Lower leg skin (tissue), 3 donors: ENCODE data around the gene RNF17.

Experiments used
- POLR2A ChIP-seq, 2 donors: fragments of 450-650 bp; IDR thresholded peaks; one replicate each; pipeline ENCODE4 v1.6.1; 2016 to 2017; ENCODE audit warnings: antibody characterized with exemption in 2 of 2, mild to moderate bottlenecking in 1 of 2, moderate library complexity in 1 of 2
- TF ChIP-seq, protein P1 (sequence below), 3 donors: fragments of 450-650 bp; IDR thresholded peaks; one replicate each; pipeline ENCODE4 v1.5.1; 2016; ENCODE audit warnings: antibody characterized with exemption in 3 of 3, mild to moderate bottlenecking in 3 of 3, moderate library complexity in 2 of 3

DNA sequence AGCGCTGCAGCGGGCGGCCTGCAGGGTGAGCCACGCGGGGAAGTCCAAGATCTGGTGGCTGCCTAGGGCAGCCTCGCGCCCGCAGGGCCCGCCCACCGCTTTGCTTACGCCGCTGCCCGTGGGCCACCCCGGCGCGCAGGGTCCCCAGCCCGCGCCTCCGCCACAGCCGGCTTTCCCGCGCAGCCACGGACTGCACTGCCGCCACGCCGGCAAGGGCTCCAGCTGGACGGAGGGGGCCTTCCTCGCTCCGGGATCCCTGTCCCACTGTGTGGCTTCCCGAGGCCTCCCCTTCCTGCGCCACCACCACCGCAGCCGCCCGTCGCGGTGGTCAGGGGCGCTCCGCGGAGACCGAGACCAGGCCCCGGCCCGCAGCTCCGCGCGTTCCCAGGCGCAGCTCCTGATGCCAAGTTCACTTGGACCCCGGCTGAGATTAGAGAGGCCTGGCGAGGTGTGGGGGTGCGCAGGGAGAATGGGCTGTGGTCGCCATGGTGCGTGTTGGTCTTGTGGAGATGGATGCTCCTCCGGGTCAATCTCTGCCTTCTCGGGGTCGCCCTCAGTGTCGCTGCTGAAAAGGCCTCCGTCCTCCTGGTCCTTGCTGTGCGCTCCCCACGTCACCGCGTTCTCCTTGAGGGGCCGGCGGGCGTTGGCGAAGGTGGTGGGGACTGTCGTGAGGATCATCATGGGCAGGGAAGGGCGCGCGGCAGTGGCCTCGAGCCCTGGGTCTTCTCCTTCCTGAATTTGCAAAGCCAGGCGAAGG, 17.9 kb upstream of the RNF17 start:
- TF ChIP-seq, protein P1, sequence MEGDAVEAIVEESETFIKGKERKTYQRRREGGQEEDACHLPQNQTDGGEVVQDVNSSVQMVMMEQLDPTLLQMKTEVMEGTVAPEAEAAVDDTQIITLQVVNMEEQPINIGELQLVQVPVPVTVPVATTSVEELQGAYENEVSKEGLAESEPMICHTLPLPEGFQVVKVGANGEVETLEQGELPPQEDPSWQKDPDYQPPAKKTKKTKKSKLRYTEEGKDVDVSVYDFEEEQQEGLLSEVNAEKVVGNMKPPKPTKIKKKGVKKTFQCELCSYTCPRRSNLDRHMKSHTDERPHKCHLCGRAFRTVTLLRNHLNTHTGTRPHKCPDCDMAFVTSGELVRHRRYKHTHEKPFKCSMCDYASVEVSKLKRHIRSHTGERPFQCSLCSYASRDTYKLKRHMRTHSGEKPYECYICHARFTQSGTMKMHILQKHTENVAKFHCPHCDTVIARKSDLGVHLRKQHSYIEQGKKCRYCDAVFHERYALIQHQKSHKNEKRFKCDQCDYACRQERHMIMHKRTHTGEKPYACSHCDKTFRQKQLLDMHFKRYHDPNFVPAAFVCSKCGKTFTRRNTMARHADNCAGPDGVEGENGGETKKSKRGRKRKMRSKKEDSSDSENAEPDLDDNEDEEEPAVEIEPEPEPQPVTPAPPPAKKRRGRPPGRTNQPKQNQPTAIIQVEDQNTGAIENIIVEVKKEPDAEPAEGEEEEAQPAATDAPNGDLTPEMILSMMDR (IDR thresholded peaks at IDR 0.05), result no peak
- TF ChIP-seq POLR2A (IDR thresholded peaks at IDR 0.05), result no peak
